ENCODE measurements around the gene CDCA4. TPM values are rescaled to one million over a fixed set of nuclear protein-coding genes. Genes with fewer than 3 reads are reported as not detected.

The CDCA4 gene
- total and polyA plus RNA-seq, 10 of the 15 experiments (the other 5 are each of a cell fraction or from before 2014, with no cell fraction given): 10.4 to 64.0 (median 52.1) TPM

DNA sequence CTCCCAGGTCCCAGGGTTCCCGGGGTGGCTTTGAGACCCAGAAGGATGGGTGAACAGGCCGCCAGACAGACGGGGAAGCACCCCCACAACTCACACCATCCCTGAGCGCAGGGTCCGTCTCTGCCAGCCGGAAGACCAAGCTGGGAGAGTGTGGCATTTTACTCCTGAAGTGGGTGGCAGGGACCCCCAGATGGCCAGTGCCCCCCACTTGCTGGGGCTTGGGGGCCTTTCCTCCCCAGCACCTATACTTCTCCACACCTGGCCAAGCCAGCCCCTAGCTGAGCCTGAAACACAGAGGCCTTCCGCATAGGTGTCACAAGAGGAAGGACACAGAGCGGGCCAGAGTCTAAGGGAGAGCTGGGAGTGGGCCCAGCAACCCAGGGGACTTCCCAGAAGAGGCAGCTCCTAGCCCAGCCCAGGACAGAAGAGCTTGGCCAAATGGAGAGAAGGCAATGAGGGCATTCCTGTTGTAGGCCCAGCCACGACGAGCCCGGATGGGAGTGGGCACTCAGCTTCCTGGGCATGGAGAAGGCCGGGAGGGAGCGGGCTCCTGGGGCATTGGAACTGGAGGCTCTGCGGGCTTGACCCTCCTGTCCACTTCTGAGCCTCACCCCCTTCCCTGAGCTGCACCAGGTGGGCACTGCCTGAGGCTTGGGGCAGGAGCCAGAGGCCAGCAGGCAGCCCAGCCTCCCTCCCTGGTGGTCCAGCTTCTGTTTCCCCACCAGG is 46.1 kb downstream of the CDCA4 start:
- Histone ChIP-seq H3K4me3 (no peak overlapping the region), H4K20me1 (ENCODE audit: control insufficient read depth, insufficient read depth) (no peaks in the 10 kb centered on the region), H3K4me2 (ENCODE audit: control insufficient read depth, insufficient read depth) (no peak overlapping the region), H3K79me2 (ENCODE audit: control insufficient read depth, insufficient read depth, low read length) (no peaks in the 10 kb centered on the region), H3K9me3 (replicated peaks; ENCODE audit: control insufficient read depth, insufficient read depth, low read length) (no peaks in the 10 kb centered on the region), H3K9ac (ENCODE audit: control insufficient read depth, insufficient read depth, low read length) (no peak overlapping the region), H3K27me3 (replicated peaks in 1 of 2; ENCODE audit: control insufficient read depth in 2 of 2, insufficient read depth in 2 of 2, low read length in 1 of 2) (peaks cover 7 to 10% of the 10 kb centered on the region in 2 experiments), H3K4me1 (ENCODE audit: control insufficient read depth, insufficient read depth, low read length) (no peaks in the 10 kb centered on the region; the same call in 1 of the 2 replicates), H3K27ac (ENCODE audit: control insufficient read depth, insufficient read depth) (no peak overlapping the region), H3K36me3 (ENCODE audit: control insufficient read depth in 2 of 2, insufficient read depth in 2 of 2, low read length in 1 of 2) (no peaks in the 10 kb centered on the region), H2AFZ (ENCODE audit: control insufficient read depth, low read depth, low read length) (no peak overlapping the region)
- RAD21 ChIA-PET (ENCODE audit: unreplicated experiment): interaction anchor here (0.6 to 3.8 kb wide), 5 partner anchors 40 to 112 kb away, joined by 3 to 26 read pairs (median 4); no protein-coding TSS in a partner anchor
- SMC1A ChIA-PET (ENCODE audit: uncharacterized antibody, unreplicated experiment): interaction anchor here (0.9 to 3.4 kb wide), 8 partner anchors 10 to 79 kb away, joined by 3 to 24 read pairs (median 4); no protein-coding TSS in a partner anchor
- FAIRE-seq (no peak), ATAC-seq (no peak), DNase-seq (ENCODE audit: low read depth, low spot score) (no peak)
- no TSS peak for BruUV-seq (replicated peaks)
- intact Hi-C loops (cut with micrococcal nuclease; ENCODE audit: unreplicated experiment): loop anchor here (10.0 kb wide), 1 partner anchor 80 kb away; no protein-coding TSS in a partner anchor
- 35% methylated on average over 14 of the region's 14 CpGs for WGBS (ENCODE audit: insufficient coverage, insufficient replicate concordance, low lambda C conversion rate, missing lambda C conversion rate)
- TF ChIP-seq SPI1 (IDR thresholded peaks at IDR 0.05; ENCODE audit: borderline replicate concordance, insufficient read depth, low read depth, low read length): no peak
- TF ChIP-seq ZNF207 (IDR thresholded peaks at IDR 0.05; ENCODE audit: borderline replicate concordance): no peak
- TF ChIP-seq NRF1 (conservative IDR thresholded peaks at IDR 0.05; ENCODE audit: low read depth, low read length): no peak
- TF ChIP-seq MLLT1 (IDR thresholded peaks at IDR 0.05): no peak
- TF ChIP-seq MYB (IDR thresholded peaks at IDR 0.05; ENCODE audit: borderline replicate concordance, low read depth, low read length): no peak
- no peak for TF ChIP-seq PAX8 (IDR thresholded peaks at IDR 0.05)
- TF ChIP-seq TCF12 (IDR thresholded peaks at IDR 0.05; ENCODE audit: low read depth, low read length): no peak
- no peak for TF ChIP-seq BHLHE40 (IDR thresholded peaks at IDR 0.05; ENCODE audit: borderline replicate concordance in 1 of 2, low read depth in 2 of 2, low read length in 1 of 2)
- TF ChIP-seq RAD21 (IDR thresholded peaks at IDR 0.05; ENCODE audit: insufficient read depth, low read depth, low read length): no peak
- POLR2A ChIA-PET: no interaction called here
- in situ Hi-C loops (cut with MboI): no loop called here
- CTCF ChIA-PET: interaction anchor here (0.6 to 5.0 kb wide), 15 partner anchors 9 to 181 kb away, joined by 3 to 82 read pairs (median 5); partner anchors contain the start of genes CLBA1 and PLD4

Measured in GM12878 (cell line).